GM12873 (cell line): Measurements from ENCODE around the gene SLC7A1.

Experiments
- CTCF ChIP-seq: IDR thresholded peaks from 2 replicates; pipeline ENCODE4 v1.5.1; 2012; ENCODE audit warnings: low read depth, mild to moderate bottlenecking, moderate library complexity, low read length, control low read depth; ENCODE audit not compliant: insufficient read depth; ENCODE audit errors: missing control alignments

SLC7A1 gene

GRCh38 chr13:29459813-29460355, 135.6 kb downstream of the SLC7A1 start:
- no peak for TF ChIP-seq CTCF
